ENCODE results near the gene PNP. TPM values are rescaled to one million over a fixed set of nuclear protein-coding genes. Genes with fewer than 3 reads are reported as not detected.
"Not testable (repeated sequence)": the region's sequence is repeated elsewhere in the genome, so short reads cannot be mapped to it uniquely, and the experiment has no call there.

The PNP gene
- total RNA-seq, 1 experiment from 2014 or later: 97.0 TPM

DNA sequence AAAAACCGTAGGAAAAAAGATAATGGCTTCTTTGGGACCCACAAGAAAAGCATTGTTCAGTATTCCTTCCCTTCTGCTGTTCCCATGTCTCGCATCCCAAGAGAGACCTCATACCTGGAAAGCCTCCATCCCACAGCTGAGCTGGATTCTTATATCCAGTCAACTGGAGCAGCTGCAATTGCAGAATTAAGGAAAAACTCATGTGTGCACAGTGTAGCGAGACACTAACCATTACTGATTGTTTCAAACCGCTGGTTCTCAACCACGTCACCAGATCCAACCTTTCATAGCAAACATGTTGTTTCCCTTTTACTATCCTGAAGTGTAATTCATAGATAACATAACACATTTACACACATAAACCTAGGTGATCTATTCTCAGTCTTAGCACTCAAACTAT lies 30.7 kb downstream of the PNP start:
- no TSS peak for BruUV-seq (replicated peaks)
- no peak for DNase-seq (ENCODE audit: low spot score)
- TF ChIP-seq, protein P1, sequence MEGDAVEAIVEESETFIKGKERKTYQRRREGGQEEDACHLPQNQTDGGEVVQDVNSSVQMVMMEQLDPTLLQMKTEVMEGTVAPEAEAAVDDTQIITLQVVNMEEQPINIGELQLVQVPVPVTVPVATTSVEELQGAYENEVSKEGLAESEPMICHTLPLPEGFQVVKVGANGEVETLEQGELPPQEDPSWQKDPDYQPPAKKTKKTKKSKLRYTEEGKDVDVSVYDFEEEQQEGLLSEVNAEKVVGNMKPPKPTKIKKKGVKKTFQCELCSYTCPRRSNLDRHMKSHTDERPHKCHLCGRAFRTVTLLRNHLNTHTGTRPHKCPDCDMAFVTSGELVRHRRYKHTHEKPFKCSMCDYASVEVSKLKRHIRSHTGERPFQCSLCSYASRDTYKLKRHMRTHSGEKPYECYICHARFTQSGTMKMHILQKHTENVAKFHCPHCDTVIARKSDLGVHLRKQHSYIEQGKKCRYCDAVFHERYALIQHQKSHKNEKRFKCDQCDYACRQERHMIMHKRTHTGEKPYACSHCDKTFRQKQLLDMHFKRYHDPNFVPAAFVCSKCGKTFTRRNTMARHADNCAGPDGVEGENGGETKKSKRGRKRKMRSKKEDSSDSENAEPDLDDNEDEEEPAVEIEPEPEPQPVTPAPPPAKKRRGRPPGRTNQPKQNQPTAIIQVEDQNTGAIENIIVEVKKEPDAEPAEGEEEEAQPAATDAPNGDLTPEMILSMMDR (conservative IDR thresholded peaks at IDR 0.05; ENCODE audit: low read depth, low read length): no peak
- TF ChIP-seq EZH2 (IDR thresholded peaks at IDR 0.05; ENCODE audit: borderline replicate concordance, low read depth, low read length, poor library complexity, severe bottlenecking): no peak
- Histone ChIP-seq H3K36me3 (ENCODE audit: insufficient read depth, low read length, poor library complexity, severe bottlenecking) (no peaks in the 10 kb centered on the region), H3K4me3 (ENCODE audit: low read depth, low read length, poor library complexity, severe bottlenecking) (no peak overlapping the region), H3K27me3 (replicated peaks; ENCODE audit: insufficient read depth, low read depth, low read length, poor library complexity) (no peaks in the 10 kb centered on the region), H3K9me3 (ENCODE audit: low read depth, low read length, poor library complexity, severe bottlenecking) (no peaks in the 10 kb centered on the region), H3K27ac (ENCODE audit: low read depth, low read length, poor library complexity, severe bottlenecking) (no peak overlapping the region), H3K4me1 (ENCODE audit: insufficient read depth, low read length, poor library complexity, severe bottlenecking) (no peaks in the 10 kb centered on the region)
- ChIA-PET POLR2A (ENCODE audit: low non-redundant PET) (no interaction called here), CTCF (no interaction called here)
- intact Hi-C loops (cut with micrococcal nuclease; ENCODE audit: unreplicated experiment): no loop called here

DNA sequence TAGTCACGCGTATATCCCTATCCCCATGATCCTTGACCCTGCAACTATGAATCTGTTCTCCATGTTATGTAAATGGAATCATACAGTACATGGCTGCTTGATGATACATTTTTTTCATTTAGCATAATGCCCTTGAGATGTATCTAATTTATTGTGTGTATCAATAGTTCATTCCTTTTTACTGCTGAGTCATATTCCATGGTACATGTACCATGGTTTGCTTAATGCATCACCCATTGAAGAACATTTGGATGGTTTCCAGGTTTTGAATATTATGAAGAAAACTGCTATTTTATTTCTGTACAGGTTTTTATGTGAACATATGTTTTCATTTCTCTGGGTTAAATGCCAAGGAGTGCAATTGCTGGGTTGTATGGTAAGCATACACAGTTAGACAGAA lies 32.1 kb downstream of the PNP start:
- Histone ChIP-seq H3K27me3 (replicated peaks; ENCODE audit: insufficient read depth, low read depth, low read length, poor library complexity) (no peaks in the 10 kb centered on the region), H3K4me1 (ENCODE audit: insufficient read depth, low read length, poor library complexity, severe bottlenecking) (no peaks in the 10 kb centered on the region), H3K9me3 (ENCODE audit: low read depth, low read length, poor library complexity, severe bottlenecking) (no peaks in the 10 kb centered on the region), H3K4me3 (ENCODE audit: low read depth, low read length, poor library complexity, severe bottlenecking) (no peak overlapping the region), H3K36me3 (ENCODE audit: insufficient read depth, low read length, poor library complexity, severe bottlenecking) (no peaks in the 10 kb centered on the region), H3K27ac (ENCODE audit: low read depth, low read length, poor library complexity, severe bottlenecking) (no peak overlapping the region)
- POLR2A ChIA-PET (ENCODE audit: low non-redundant PET): no interaction called here
- no peak for DNase-seq (ENCODE audit: low spot score)
- CTCF ChIA-PET: no interaction called here
- intact Hi-C loops (cut with micrococcal nuclease; ENCODE audit: unreplicated experiment): no loop called here
- BruUV-seq (replicated peaks): no TSS peak
- TF ChIP-seq EZH2 (IDR thresholded peaks at IDR 0.05; ENCODE audit: borderline replicate concordance, low read depth, low read length, poor library complexity, severe bottlenecking): no peak
- TF ChIP-seq, protein P1 (conservative IDR thresholded peaks at IDR 0.05; ENCODE audit: low read depth, low read length): no peak

DNA sequence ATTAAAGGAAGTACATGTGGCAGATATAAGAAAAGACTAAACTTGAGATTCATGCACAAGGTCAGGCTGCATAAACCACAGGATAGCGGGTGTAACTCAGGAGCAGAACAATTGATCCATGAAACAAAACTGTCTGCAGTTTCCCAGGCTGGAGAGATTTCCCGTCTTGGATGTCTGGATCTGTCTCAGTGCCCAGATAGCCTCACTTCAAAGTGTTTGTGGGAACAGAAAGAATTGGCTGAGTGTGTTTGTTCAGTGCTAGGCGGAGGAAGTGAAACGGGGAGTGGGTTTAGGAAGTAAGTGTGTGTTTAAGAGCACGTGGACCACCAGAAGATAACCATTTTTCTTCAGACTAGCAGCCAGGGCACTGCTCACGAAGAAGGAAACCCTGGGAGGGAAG lies 34.7 kb downstream of the PNP start:
- no peak overlapping the region for H3K4me3 ChIP-seq (ENCODE audit: low read depth, low read length, poor library complexity, severe bottlenecking)
- ChIA-PET CTCF (no interaction called here), POLR2A (ENCODE audit: low non-redundant PET) (no interaction called here)
- intact Hi-C loops (cut with micrococcal nuclease; ENCODE audit: unreplicated experiment): no loop called here
- no peaks in the 10 kb centered on the region for H3K4me1 ChIP-seq (ENCODE audit: insufficient read depth, low read length, poor library complexity, severe bottlenecking)
- H3K27ac ChIP-seq (ENCODE audit: low read depth, low read length, poor library complexity, severe bottlenecking): no peak overlapping the region
- no peaks in the 10 kb centered on the region for H3K36me3 ChIP-seq (ENCODE audit: insufficient read depth, low read length, poor library complexity, severe bottlenecking)
- no TSS peak for BruUV-seq (replicated peaks)
- H3K27me3 ChIP-seq (replicated peaks; ENCODE audit: insufficient read depth, low read depth, low read length, poor library complexity): no peaks in the 10 kb centered on the region
- DNase-seq (ENCODE audit: low spot score): no peak
- no peaks in the 10 kb centered on the region for H3K9me3 ChIP-seq (ENCODE audit: low read depth, low read length, poor library complexity, severe bottlenecking)
- TF ChIP-seq, protein P1 (conservative IDR thresholded peaks at IDR 0.05; ENCODE audit: low read depth, low read length): no peak
- no peak for TF ChIP-seq EZH2 (IDR thresholded peaks at IDR 0.05; ENCODE audit: borderline replicate concordance, low read depth, low read length, poor library complexity, severe bottlenecking)

DNA sequence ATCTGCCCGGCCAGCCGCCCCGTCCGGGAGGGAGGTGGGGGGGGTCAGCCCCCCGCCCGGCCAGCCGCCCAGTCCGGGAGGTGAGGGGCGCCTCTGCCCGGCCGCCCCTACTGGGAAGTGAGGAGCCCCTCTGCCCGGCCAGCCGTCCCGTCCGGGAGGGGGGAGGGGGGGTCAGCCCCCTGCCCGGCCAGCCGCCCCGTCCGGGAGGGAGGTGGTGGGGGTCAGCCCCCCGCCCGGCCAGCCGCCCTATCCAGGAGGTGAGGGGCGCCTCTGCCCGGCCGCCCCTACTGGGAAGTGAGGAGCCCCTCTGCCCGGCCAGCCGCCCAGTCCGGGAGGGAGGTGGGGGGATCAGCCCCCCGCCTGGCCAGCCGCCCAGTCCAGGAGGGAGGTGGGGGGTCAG lies 37.1 kb downstream of the PNP start:
- CTCF ChIA-PET; H3K27ac ChIP-seq (ENCODE audit: low read depth, low read length, poor library complexity, severe bottlenecking); POLR2A ChIA-PET (ENCODE audit: low non-redundant PET); H3K4me3 ChIP-seq (ENCODE audit: low read depth, low read length, poor library complexity, severe bottlenecking); H3K9me3 ChIP-seq (ENCODE audit: low read depth, low read length, poor library complexity, severe bottlenecking); intact Hi-C loops (cut with micrococcal nuclease; ENCODE audit: unreplicated experiment); H3K4me1 ChIP-seq (ENCODE audit: insufficient read depth, low read length, poor library complexity, severe bottlenecking); H3K36me3 ChIP-seq (ENCODE audit: insufficient read depth, low read length, poor library complexity, severe bottlenecking); DNase-seq (ENCODE audit: low spot score); BruUV-seq (replicated peaks); H3K27me3 ChIP-seq (replicated peaks; ENCODE audit: insufficient read depth, low read depth, low read length, poor library complexity): not testable (repeated sequence)

DNA sequence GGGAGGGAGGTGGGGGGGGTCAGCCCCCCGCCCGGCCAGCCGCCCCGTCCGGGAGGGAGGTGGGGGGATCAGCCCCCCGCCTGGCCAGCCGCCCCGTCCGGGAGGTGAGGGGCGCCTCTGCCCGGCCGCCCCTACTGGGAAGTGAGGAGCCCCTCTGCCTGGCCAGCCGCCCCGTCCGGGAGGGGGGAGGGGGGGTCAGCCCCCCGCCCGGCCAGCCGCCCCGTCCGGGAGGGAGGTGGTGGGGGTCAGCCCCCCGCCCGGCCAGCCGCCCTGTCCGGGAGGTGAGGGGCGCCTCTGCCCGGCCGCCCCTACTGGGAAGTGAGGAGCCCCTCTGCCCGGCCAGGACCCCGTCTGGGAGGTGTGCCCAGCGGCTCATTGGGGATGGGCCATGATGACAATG lies 37.5 kb downstream of the PNP start:
- CTCF ChIA-PET; H3K27ac ChIP-seq (ENCODE audit: low read depth, low read length, poor library complexity, severe bottlenecking); H3K4me3 ChIP-seq (ENCODE audit: low read depth, low read length, poor library complexity, severe bottlenecking); H3K4me1 ChIP-seq (ENCODE audit: insufficient read depth, low read length, poor library complexity, severe bottlenecking); H3K36me3 ChIP-seq (ENCODE audit: insufficient read depth, low read length, poor library complexity, severe bottlenecking); DNase-seq (ENCODE audit: low spot score); POLR2A ChIA-PET (ENCODE audit: low non-redundant PET); H3K27me3 ChIP-seq (replicated peaks; ENCODE audit: insufficient read depth, low read depth, low read length, poor library complexity); H3K9me3 ChIP-seq (ENCODE audit: low read depth, low read length, poor library complexity, severe bottlenecking); BruUV-seq (replicated peaks); intact Hi-C loops (cut with micrococcal nuclease; ENCODE audit: unreplicated experiment): not testable (repeated sequence)

DNA sequence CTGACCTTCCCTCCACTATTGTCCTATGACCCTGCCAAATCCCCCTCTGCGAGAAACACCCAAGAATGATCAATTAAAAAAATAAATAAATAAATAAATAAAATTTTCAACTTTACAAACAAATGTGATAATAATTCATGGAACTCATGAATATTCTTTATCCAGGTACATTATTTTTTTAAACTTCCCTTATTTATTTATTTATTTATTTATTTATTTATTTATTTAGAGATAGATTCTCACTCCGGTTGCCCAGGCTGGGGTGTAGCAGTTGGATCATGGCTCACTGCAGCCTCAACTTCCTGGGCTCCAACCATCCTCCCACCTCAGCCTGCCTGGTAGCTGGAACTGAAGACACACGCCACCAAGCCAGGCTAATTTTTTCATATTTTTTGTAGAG lies 38.3 kb downstream of the PNP start:
- H3K27me3 ChIP-seq (replicated peaks; ENCODE audit: insufficient read depth, low read depth, low read length, poor library complexity); H3K9me3 ChIP-seq (ENCODE audit: low read depth, low read length, poor library complexity, severe bottlenecking); CTCF ChIA-PET; H3K36me3 ChIP-seq (ENCODE audit: insufficient read depth, low read length, poor library complexity, severe bottlenecking); POLR2A ChIA-PET (ENCODE audit: low non-redundant PET); DNase-seq (ENCODE audit: low spot score); H3K27ac ChIP-seq (ENCODE audit: low read depth, low read length, poor library complexity, severe bottlenecking); BruUV-seq (replicated peaks); H3K4me1 ChIP-seq (ENCODE audit: insufficient read depth, low read length, poor library complexity, severe bottlenecking); H3K4me3 ChIP-seq (ENCODE audit: low read depth, low read length, poor library complexity, severe bottlenecking); intact Hi-C loops (cut with micrococcal nuclease; ENCODE audit: unreplicated experiment): not testable (repeated sequence)

Measured in A673 (cell line).